GM23338 (cell line): Measurements from ENCODE around the gene CACNA2D3.

Experiments
- CTCF ChIP-seq, 2 experiments: fragments of 200-600 bp in 1 of 2; sonication (generic) in 1 of 2; conservative IDR thresholded peaks; 2 replicates each; pipeline versions ENCODE4 v1.5.1 to v1.6.1; 2016 to 2017; ENCODE audit warnings: antibody characterized with exemption in 2 of 2, low read depth in 2 of 2, mild to moderate bottlenecking in 2 of 2, moderate library complexity in 1 of 2
- EZH2 ChIP-seq: fragments of 200-600 bp; sonication (generic); IDR thresholded peaks from one replicate; pipeline ENCODE4 v1.8.0; 2017; ENCODE audit warnings: antibody characterized with exemption, mild to moderate bottlenecking, low read depth; ENCODE audit not compliant: unreplicated experiment
- EZH2phosphoT487 ChIP-seq: fragments of 200-600 bp; sonication (generic); IDR thresholded peaks from one replicate; pipeline ENCODE4 v1.8.1; 2018; ENCODE audit warnings: antibody characterized with exemption; ENCODE audit not compliant: unreplicated experiment
- JUNB ChIP-seq: IDR thresholded peaks from one replicate; pipeline ENCODE4 v1.6.1; 2016; ENCODE audit warnings: antibody characterized with exemption; ENCODE audit not compliant: unreplicated experiment
- POLR2AphosphoS5 ChIP-seq: IDR thresholded peaks from 2 replicates; pipeline ENCODE4 v1.6.1; 2016; ENCODE audit warnings: antibody characterized with exemption, low read depth
- REST ChIP-seq: IDR thresholded peaks from one replicate; pipeline ENCODE4 v1.6.1; 2018; ENCODE audit warnings: antibody characterized with exemption; ENCODE audit not compliant: unreplicated experiment
- ZNF114 ChIP-seq: fragments of 250-450 bp; sonication (Bioruptor Pico); IDR thresholded peaks from 2 replicates; pipeline ENCODE4 v1.5.0; 2020; ENCODE audit warnings: mild to moderate bottlenecking, moderate library complexity
- ZNF331 ChIP-seq: fragments of 250-450 bp; sonication (Bioruptor Pico); IDR thresholded peaks from 2 replicates; pipeline ENCODE4 v1.5.0; 2020; ENCODE audit warnings: low read depth, mild to moderate bottlenecking, moderate library complexity
- ZNF462 ChIP-seq: fragments of 250-450 bp; sonication (Bioruptor Pico); IDR thresholded peaks from 2 replicates; pipeline ENCODE4 v1.5.0; 2020; ENCODE audit warnings: mild to moderate bottlenecking, moderate library complexity

- TF ChIP-seq CTCF (conservative IDR thresholded peaks at IDR 0.05; ENCODE audit: low read depth in 2 of 2) (no peak), POLR2AphosphoS5 (no peak), EZH2 (no peak), REST (no peak), ZNF114 (CRISPR knock-in tag) (no peak), EZH2phosphoT487 (no peak), ZNF462 (no peak), JUNB (no peak), ZNF331 (CRISPR knock-in tag) (no peak)
Measured at GRCh38 chr3:54437271-54437670, 314.9 kb downstream of the CACNA2D3 start.
